SK-N-SH (cell line): Measurements from ENCODE around the gene PJA2. TPM values are rescaled to one million over a fixed set of nuclear protein-coding genes. Genes with fewer than 3 reads are reported as not detected.

Source experiments
- CTCF ChIA-PET: fragments of 300-600, 350-600 bp; formaldehyde crosslinking; extraction: SDS; loops from one replicate; lab custom pipeline; 2021; lab: Yijun Ruan, JAX
- POLR2A ChIA-PET: fragments of 350-600 bp; sonication (Branson Sonifier 250); formaldehyde crosslinking; extraction: SDS; loops from one replicate; lab custom pipeline; 2020; ENCODE audit warnings: antibody characterized with exemption, inconsistent platforms; lab: Yijun Ruan, JAX
- DNase-seq: peaks from one replicate; pipeline ENCODE4 v3.0.0; 2012
- H2AFZ ChIP-seq: fragments of 200-600 bp; sonication (generic); 2 replicates; pipeline ENCODE4 v1.8.1; 2016; ENCODE audit warnings: antibody characterized with exemption, mild to moderate bottlenecking, low read depth
- H3F3A ChIP-seq: fragments of 200-600 bp; sonication (generic); replicated peaks from 2 replicates; pipeline ENCODE3; 2016; ENCODE audit warnings: antibody characterized with exemption, mild to moderate bottlenecking; ENCODE audit not compliant: insufficient read depth
- H3K27ac ChIP-seq, 2 experiments: fragments of 200-500 bp in 1 of 2; fragments of 200-600 bp in 1 of 2; sonication (Bioruptor generic) in 1 of 2; sonication (generic), shearing (Covaris generic) in 1 of 2; 2 replicates each; pipeline versions ENCODE4 v1.5.1 to v1.6.1; 2014 to 2016; ENCODE audit warnings: low read depth in 2 of 2, inconsistent platforms in 1 of 2, low read length in 1 of 2, mild to moderate bottlenecking in 1 of 2, mixed read lengths in 1 of 2
- H3K27me3 ChIP-seq: fragments of 200-600 bp; sonication (generic), shearing (Covaris generic); 2 replicates; pipeline ENCODE4 v1.6.1; 2016; ENCODE audit warnings: mixed run types; ENCODE audit not compliant: insufficient read depth
- H3K36me3 ChIP-seq, 2 experiments: fragments of 200-500 bp in 1 of 2; fragments of 200-600 bp in 1 of 2; sonication (Bioruptor generic) in 1 of 2; sonication (generic) in 1 of 2; replicated peaks in 1 of 2; 2 replicates each; pipeline versions ENCODE3 to v1.5.1; 2014 to 2016; ENCODE audit warnings: low read length in 1 of 2, mild to moderate bottlenecking in 1 of 2; ENCODE audit not compliant: insufficient read depth in 2 of 2, control insufficient read depth in 1 of 2
- H3K4me1 ChIP-seq, 2 experiments: fragments of 200-500 bp in 1 of 2; fragments of 200-600 bp in 1 of 2; sonication (Bioruptor generic) in 1 of 2; sonication (generic), shearing (Covaris generic) in 1 of 2; 2 replicates each; pipeline versions ENCODE4 v1.5.1 to v1.6.1; 2014 to 2016; ENCODE audit warnings: low read depth in 1 of 2, low read length in 1 of 2, mixed run types in 1 of 2; ENCODE audit not compliant: insufficient read depth in 2 of 2, control insufficient read depth in 1 of 2
- H3K4me2 ChIP-seq: fragments of 200-600 bp; sonication (generic), shearing (Covaris generic); 2 replicates; pipeline ENCODE4 v1.6.1; 2017; ENCODE audit warnings: mixed run types
- H3K4me3 ChIP-seq, 2 experiments: fragments of 200-500 bp in 1 of 2; fragments of 200-600 bp in 1 of 2; sonication (Bioruptor generic) in 1 of 2; sonication (generic), shearing (Covaris generic) in 1 of 2; 2 replicates each; pipeline versions ENCODE4 v1.5.1 to v1.8.1; 2014 to 2016; ENCODE audit warnings: low read depth in 2 of 2, inconsistent platforms in 1 of 2, low read length in 1 of 2, mild to moderate bottlenecking in 1 of 2, mixed read lengths in 1 of 2, moderate library complexity in 1 of 2
- H3K79me2 ChIP-seq: fragments of 200-600 bp; sonication (generic); 2 replicates; pipeline ENCODE4 v1.8.1; 2017; ENCODE audit warnings: mild to moderate bottlenecking; ENCODE audit not compliant: insufficient read depth
- H3K9ac ChIP-seq: fragments of 200-600 bp; sonication (generic); 2 replicates; pipeline ENCODE4 v1.6.1; 2017; ENCODE audit warnings: mixed run types
- H3K9me2 ChIP-seq: fragments of 200-600 bp; sonication (generic); 2 replicates; pipeline ENCODE4 v1.6.1; 2017; ENCODE audit warnings: mixed run types
- H3K9me3 ChIP-seq: fragments of 200-600 bp; sonication (generic); 2 replicates; pipeline ENCODE4 v1.6.1; 2017; ENCODE audit warnings: mixed run types, mild to moderate bottlenecking, moderate library complexity
- H4K20me1 ChIP-seq: fragments of 200-600 bp; sonication (generic); 2 replicates; pipeline ENCODE4 v1.6.1; 2017; ENCODE audit warnings: mild to moderate bottlenecking, mixed run types; ENCODE audit not compliant: insufficient read depth
- CHD2 ChIP-seq: fragments of 150-350 bp; IDR thresholded peaks from 2 replicates; pipeline ENCODE4 v1.6.1; 2018; ENCODE audit warnings: low read length; ENCODE audit not compliant: partially characterized antibody
- ELF1 ChIP-seq: IDR thresholded peaks from 2 replicates; pipeline ENCODE4 v1.4.0; 2012
- EP300 ChIP-seq, 2 experiments: IDR thresholded peaks; 2 replicates each; pipeline versions ENCODE4 v1.4.0 to v1.6.1; 2012; ENCODE audit warnings: borderline replicate concordance in 1 of 2, low read depth in 1 of 2, low read length in 1 of 2
- FOSL2 ChIP-seq: IDR thresholded peaks from 2 replicates; pipeline ENCODE4 v1.4.0; 2012; ENCODE audit warnings: low read depth, mild to moderate bottlenecking, moderate library complexity, borderline replicate concordance
- FOXJ3 ChIP-seq: sonication (generic); formaldehyde crosslinking; IDR thresholded peaks from 2 replicates; pipeline ENCODE4 v1.5.1; 2020; ENCODE audit warnings: mild to moderate bottlenecking, missing genetic modification reagents
- FOXM1 ChIP-seq: IDR thresholded peaks from 2 replicates; pipeline ENCODE4 v1.4.0; 2012; ENCODE audit warnings: low read depth, mild to moderate bottlenecking
- JUND ChIP-seq: IDR thresholded peaks from 2 replicates; pipeline ENCODE4 v1.4.0; 2012
- MEF2A ChIP-seq: IDR thresholded peaks from 2 replicates; pipeline ENCODE4 v1.4.0; 2012; ENCODE audit warnings: low read depth, borderline replicate concordance
- MXI1 ChIP-seq: IDR thresholded peaks from 2 replicates; pipeline ENCODE4 v1.6.1; 2012; ENCODE audit warnings: mild to moderate bottlenecking, low read depth, low read length, improper control_type of control experiment
- NFIC ChIP-seq: IDR thresholded peaks from 2 replicates; pipeline ENCODE4 v1.4.0; 2012; ENCODE audit warnings: borderline replicate concordance
- NRF1 ChIP-seq: IDR thresholded peaks from 2 replicates; pipeline ENCODE4 v1.6.1; 2012; ENCODE audit warnings: low read depth, mild to moderate bottlenecking, low read length
- POLR2AphosphoS5 ChIP-seq: IDR thresholded peaks from 2 replicates; pipeline ENCODE4 v1.6.1; 2012; ENCODE audit warnings: low read depth, low read length
- RXRA ChIP-seq: IDR thresholded peaks from 2 replicates; pipeline ENCODE4 v1.4.0; 2012; ENCODE audit warnings: low read depth, mild to moderate bottlenecking, borderline replicate concordance
- SIN3A ChIP-seq: IDR thresholded peaks from 2 replicates; pipeline ENCODE4 v1.6.1; 2012; ENCODE audit warnings: low read depth, mild to moderate bottlenecking, low read length, moderate library complexity, borderline replicate concordance
- SMC3 ChIP-seq: IDR thresholded peaks from 2 replicates; pipeline ENCODE4 v1.6.1; 2012; ENCODE audit warnings: low read depth, low read length, improper control_type of control experiment
- TAF1 ChIP-seq: IDR thresholded peaks from 2 replicates; pipeline ENCODE4 v1.6.1; 2012; ENCODE audit warnings: low read depth, mild to moderate bottlenecking, low read length, moderate library complexity, borderline replicate concordance
- TCF12 ChIP-seq: IDR thresholded peaks from 2 replicates; pipeline ENCODE4 v1.4.0; 2012
- WGBS: methylation state at CpG from one replicate; pipeline ENCODE4 v1.1.6; 2017; ENCODE audit warnings: low lambda C conversion rate; 5-methylcytosine and 5-hydroxymethylcytosine counted together
- polyA plus RNA-seq, 3 experiments: library from polyadenylated mRNA; depleted of rRNA; stranded (reverse); fragments of >200 nt; gene quantifications; 2 replicates each; pipeline ENCODE4 v1.2.3, GENCODE V29; 2012
- TF ChIP-seq, protein P1 (sequence below): fragments of 150-350 bp; IDR thresholded peaks from 2 replicates; pipeline ENCODE4 v1.6.1; 2016; ENCODE audit warnings: mild to moderate bottlenecking, low read depth, low read length
- TF ChIP-seq, protein P2 (sequence below): IDR thresholded peaks from 2 replicates; pipeline ENCODE4 v1.6.1; 2012; ENCODE audit warnings: mild to moderate bottlenecking, low read depth, low read length, moderate library complexity
- TF ChIP-seq, protein P3 (sequence below): fragments of 200-600 bp; sonication (generic); IDR thresholded peaks from 2 replicates; pipeline ENCODE4 v1.6.1; 2017; ENCODE audit warnings: antibody characterized with exemption, mild to moderate bottlenecking, moderate library complexity
- TF ChIP-seq, protein P4 (sequence below): IDR thresholded peaks from 2 replicates; pipeline ENCODE4; 2012
- TF ChIP-seq, protein P5 (sequence below): IDR thresholded peaks from 2 replicates; pipeline ENCODE4 v1.4.0; 2012; ENCODE audit warnings: low read depth

PJA2 gene
- polyA plus RNA-seq, 1 of the 3 experiments (the other 2 are of a cell fraction) = 30.7 TPM

DNA sequence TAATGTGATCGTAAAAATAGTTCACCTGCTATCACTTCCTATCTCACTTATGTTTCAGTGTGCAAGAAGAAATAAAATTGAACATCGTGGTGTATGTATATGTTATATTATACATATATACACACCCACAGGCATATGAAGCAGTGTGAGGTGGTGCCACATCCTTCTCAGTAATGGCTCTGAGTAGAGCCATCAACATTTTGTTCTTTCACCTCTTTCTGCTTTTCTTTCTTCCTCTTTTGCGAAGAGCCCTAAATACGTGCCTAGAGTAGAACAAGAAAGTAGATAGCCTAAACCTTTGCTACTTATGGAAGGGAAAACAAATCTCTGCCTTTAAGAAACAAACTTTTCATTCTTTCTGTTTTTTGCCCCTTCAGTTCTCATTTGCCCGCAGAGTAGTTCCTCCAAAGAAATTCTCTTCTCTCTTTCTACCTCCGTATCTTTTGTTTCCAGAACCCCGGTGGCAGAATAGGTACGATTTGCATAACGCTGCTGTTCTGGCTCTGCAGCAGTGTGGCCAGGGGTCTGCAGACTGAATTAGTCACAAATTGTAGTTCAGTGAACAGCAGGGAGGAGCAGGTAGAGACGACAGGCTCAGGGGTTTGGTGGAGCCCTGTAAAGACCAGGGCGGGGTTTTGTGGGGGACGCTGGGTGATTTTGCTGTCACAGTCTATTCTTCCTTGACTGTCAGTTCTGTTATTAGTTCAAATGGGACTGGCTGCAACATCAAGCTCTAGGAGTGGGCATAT lies 40.5 kb upstream of the PJA2 start (continued):
- TF ChIP-seq, protein P1, sequence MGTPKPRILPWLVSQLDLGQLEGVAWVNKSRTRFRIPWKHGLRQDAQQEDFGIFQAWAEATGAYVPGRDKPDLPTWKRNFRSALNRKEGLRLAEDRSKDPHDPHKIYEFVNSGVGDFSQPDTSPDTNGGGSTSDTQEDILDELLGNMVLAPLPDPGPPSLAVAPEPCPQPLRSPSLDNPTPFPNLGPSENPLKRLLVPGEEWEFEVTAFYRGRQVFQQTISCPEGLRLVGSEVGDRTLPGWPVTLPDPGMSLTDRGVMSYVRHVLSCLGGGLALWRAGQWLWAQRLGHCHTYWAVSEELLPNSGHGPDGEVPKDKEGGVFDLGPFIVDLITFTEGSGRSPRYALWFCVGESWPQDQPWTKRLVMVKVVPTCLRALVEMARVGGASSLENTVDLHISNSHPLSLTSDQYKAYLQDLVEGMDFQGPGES = no peak
- TF ChIP-seq FOXM1 = no peak
- TF ChIP-seq SIN3A = no peak
- no peak for TF ChIP-seq NFIC
- TF ChIP-seq, all 33 proteins: peak for 0

DNA sequence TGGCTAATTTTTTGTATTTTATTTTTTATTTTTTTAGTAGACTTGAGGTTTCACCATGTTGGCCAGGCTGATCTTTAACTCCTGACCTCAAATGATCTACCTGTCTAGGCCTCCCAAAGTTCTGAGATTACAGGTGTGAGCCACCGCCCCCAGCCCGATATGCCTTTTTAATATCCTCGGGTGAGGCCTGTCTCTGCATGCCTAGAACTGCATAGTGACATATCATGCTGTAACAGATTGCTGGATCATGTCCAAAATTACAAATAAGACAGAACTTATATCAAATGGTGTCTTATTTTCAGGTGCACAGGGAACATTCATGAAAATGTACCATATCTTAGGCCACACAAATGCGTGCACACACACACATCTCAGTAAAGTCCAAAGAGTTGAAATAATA lies 39.1 kb upstream of the PJA2 start:
- Histone ChIP-seq H3K4me1 (peaks cover 0 to 11% of the 10 kb centered on the region in 2 experiments; a peak in 1 of 4 replicates), H3F3A (no peaks in the 10 kb centered on the region), H3K27me3 (no peaks in the 10 kb centered on the region), H3K9ac (no peak overlapping the region), H4K20me1 (no peaks in the 10 kb centered on the region), H3K4me2 (no peak overlapping the region), H3K9me3 (no peaks in the 10 kb centered on the region), H3K27ac (no peak overlapping the region), H3K9me2 (no peaks in the 10 kb centered on the region), H3K4me3 (no peak overlapping the region), H3K36me3 (no peaks in the 10 kb centered on the region), H3K79me2 (no peaks in the 10 kb centered on the region), H2AFZ (no peak overlapping the region)
- DNase-seq = no peak
- 66% methylated on average over 4 of the region's 4 CpGs for WGBS
- ChIA-PET POLR2A (no interaction called here), CTCF (no interaction called here)
- TF ChIP-seq EP300 (IDR thresholded peaks at IDR 0.05; ENCODE audit: borderline replicate concordance in 1 of 2, low read depth in 1 of 2, low read length in 1 of 2) (no peak), NRF1 (no peak), FOXM1 (no peak), ELF1 (no peak), CHD2 (no peak), FOXJ3 (no peak), RXRA (no peak), SMC3 (no peak), MEF2A (no peak), POLR2AphosphoS5 (no peak), JUND (no peak), TAF1 (no peak), FOSL2 (no peak), TCF12 (no peak), MXI1 (no peak)
- TF ChIP-seq, protein P2, sequence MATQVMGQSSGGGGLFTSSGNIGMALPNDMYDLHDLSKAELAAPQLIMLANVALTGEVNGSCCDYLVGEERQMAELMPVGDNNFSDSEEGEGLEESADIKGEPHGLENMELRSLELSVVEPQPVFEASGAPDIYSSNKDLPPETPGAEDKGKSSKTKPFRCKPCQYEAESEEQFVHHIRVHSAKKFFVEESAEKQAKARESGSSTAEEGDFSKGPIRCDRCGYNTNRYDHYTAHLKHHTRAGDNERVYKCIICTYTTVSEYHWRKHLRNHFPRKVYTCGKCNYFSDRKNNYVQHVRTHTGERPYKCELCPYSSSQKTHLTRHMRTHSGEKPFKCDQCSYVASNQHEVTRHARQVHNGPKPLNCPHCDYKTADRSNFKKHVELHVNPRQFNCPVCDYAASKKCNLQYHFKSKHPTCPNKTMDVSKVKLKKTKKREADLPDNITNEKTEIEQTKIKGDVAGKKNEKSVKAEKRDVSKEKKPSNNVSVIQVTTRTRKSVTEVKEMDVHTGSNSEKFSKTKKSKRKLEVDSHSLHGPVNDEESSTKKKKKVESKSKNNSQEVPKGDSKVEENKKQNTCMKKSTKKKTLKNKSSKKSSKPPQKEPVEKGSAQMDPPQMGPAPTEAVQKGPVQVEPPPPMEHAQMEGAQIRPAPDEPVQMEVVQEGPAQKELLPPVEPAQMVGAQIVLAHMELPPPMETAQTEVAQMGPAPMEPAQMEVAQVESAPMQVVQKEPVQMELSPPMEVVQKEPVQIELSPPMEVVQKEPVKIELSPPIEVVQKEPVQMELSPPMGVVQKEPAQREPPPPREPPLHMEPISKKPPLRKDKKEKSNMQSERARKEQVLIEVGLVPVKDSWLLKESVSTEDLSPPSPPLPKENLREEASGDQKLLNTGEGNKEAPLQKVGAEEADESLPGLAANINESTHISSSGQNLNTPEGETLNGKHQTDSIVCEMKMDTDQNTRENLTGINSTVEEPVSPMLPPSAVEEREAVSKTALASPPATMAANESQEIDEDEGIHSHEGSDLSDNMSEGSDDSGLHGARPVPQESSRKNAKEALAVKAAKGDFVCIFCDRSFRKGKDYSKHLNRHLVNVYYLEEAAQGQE = no peak
- TF ChIP-seq, protein P3, sequence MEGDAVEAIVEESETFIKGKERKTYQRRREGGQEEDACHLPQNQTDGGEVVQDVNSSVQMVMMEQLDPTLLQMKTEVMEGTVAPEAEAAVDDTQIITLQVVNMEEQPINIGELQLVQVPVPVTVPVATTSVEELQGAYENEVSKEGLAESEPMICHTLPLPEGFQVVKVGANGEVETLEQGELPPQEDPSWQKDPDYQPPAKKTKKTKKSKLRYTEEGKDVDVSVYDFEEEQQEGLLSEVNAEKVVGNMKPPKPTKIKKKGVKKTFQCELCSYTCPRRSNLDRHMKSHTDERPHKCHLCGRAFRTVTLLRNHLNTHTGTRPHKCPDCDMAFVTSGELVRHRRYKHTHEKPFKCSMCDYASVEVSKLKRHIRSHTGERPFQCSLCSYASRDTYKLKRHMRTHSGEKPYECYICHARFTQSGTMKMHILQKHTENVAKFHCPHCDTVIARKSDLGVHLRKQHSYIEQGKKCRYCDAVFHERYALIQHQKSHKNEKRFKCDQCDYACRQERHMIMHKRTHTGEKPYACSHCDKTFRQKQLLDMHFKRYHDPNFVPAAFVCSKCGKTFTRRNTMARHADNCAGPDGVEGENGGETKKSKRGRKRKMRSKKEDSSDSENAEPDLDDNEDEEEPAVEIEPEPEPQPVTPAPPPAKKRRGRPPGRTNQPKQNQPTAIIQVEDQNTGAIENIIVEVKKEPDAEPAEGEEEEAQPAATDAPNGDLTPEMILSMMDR = no peak
- TF ChIP-seq, protein P1 = no peak
- TF ChIP-seq, protein P4, sequence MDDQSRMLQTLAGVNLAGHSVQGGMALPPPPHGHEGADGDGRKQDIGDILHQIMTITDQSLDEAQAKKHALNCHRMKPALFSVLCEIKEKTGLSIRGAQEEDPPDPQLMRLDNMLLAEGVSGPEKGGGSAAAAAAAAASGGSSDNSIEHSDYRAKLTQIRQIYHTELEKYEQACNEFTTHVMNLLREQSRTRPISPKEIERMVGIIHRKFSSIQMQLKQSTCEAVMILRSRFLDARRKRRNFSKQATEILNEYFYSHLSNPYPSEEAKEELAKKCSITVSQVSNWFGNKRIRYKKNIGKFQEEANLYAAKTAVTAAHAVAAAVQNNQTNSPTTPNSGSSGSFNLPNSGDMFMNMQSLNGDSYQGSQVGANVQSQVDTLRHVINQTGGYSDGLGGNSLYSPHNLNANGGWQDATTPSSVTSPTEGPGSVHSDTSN = no peak
- TF ChIP-seq, protein P5, sequence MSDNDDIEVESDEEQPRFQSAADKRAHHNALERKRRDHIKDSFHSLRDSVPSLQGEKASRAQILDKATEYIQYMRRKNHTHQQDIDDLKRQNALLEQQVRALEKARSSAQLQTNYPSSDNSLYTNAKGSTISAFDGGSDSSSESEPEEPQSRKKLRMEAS = no peak
